ENCODE results near the gene VPREB1.
"Not testable (repeated sequence)": the region's sequence is repeated elsewhere in the genome, so short reads cannot be mapped to it uniquely, and the experiment has no call there.

Gene VPREB1

GRCh38 chr22:22213231-22213630 is 31.4 kb upstream of the VPREB1 start:
- no peak for DNase-seq (ENCODE audit: low spot score)

GRCh38 chr22:22214819-22215329 is 29.7 kb upstream of the VPREB1 start:
- DNase-seq (ENCODE audit: low spot score): no peak

GRCh38 chr22:22215659-22216449 is 28.7 kb upstream of the VPREB1 start:
- DNase-seq (ENCODE audit: low spot score): no peak

GRCh38 chr22:22216450-22216959 is 28.1 kb upstream of the VPREB1 start:
- no peak for DNase-seq (ENCODE audit: low spot score)

- no peak for DNase-seq (ENCODE audit: low spot score)
Measured at GRCh38 chr22:22218302-22218701, 26.3 kb upstream of the VPREB1 start.

GRCh38 chr22:22219140-22219996 is 25.2 kb upstream of the VPREB1 start:
- DNase-seq (ENCODE audit: low spot score): no peak

- not testable (repeated sequence) for DNase-seq (ENCODE audit: low spot score)
Measured at GRCh38 chr22:22221043-22221442, 23.5 kb upstream of the VPREB1 start.

GRCh38 chr22:22226448-22227187 is 18.0 kb upstream of the VPREB1 start:
- DNase-seq (ENCODE audit: low spot score): no peak

GRCh38 chr22:22228421-22228820 is 16.2 kb upstream of the VPREB1 start:
- no peak for DNase-seq (ENCODE audit: low spot score)

- DNase-seq (ENCODE audit: low spot score): no peak
Measured at GRCh38 chr22:22228921-22229320, 15.7 kb upstream of the VPREB1 start.

GRCh38 chr22:22229683-22230420 is 14.7 kb upstream of the VPREB1 start:
- DNase-seq (ENCODE audit: low spot score): no peak

GRCh38 chr22:22230438-22230837 is 14.1 kb upstream of the VPREB1 start:
- DNase-seq (ENCODE audit: low spot score): no peak

- DNase-seq (ENCODE audit: low spot score): no peak
Measured at GRCh38 chr22:22233081-22233480, 11.5 kb upstream of the VPREB1 start.

- DNase-seq (ENCODE audit: low spot score): no peak
Measured at GRCh38 chr22:22235558-22235957, 9.0 kb upstream of the VPREB1 start.

- DNase-seq (ENCODE audit: low spot score): no peak
Measured at GRCh38 chr22:22237521-22237920, 7.1 kb upstream of the VPREB1 start.

GRCh38 chr22:22239311-22239939 is 5.2 kb upstream of the VPREB1 start:
- no peak for DNase-seq (ENCODE audit: low spot score)

GRCh38 chr22:22241554-22241898 is 3.1 kb upstream of the VPREB1 start:
- no peak for DNase-seq (ENCODE audit: low spot score)

- DNase-seq (ENCODE audit: low spot score): no peak
Measured at GRCh38 chr22:22242488-22242887, 2.1 kb upstream of the VPREB1 start.

GRCh38 chr22:22243033-22243680 is 1.4 kb upstream of the VPREB1 start:
- DNase-seq (ENCODE audit: low spot score): no peak

Measured in SK-N-DZ (cell line).